ENCODE data around the gene TCL1A.
A peak's percentile ranks its signal among the peaks of the same experiment; 100 is the strongest.
"Not testable (repeated sequence)": the region's sequence is repeated elsewhere in the genome, so short reads cannot be mapped to it uniquely, and the experiment has no call there.

TCL1A gene

GRCh38 chr14:95713596-95714371, at the start of gene TCL1A:
TCL1A (minus strand) TSS chr14:95714125; CDS start chr14:95714066, 59 bp downstream.
- DNase-seq: no peak

- DNase-seq: not testable (repeated sequence)
These were observed 49.1 kb upstream of the TCL1A start for GRCh38 chr14:95763032-95763431.

GRCh38 chr14:95761436-95761835, 47.5 kb upstream of the TCL1A start:
- DNase-seq: no peak

- no peak for DNase-seq
These were observed 46.7 kb upstream of the TCL1A start for GRCh38 chr14:95760596-95760995.

- no peak for DNase-seq
These were observed 46.0 kb upstream of the TCL1A start for GRCh38 chr14:95759941-95760340.

GRCh38 chr14:95758331-95758730, 44.4 kb upstream of the TCL1A start:
- DNase-seq: no peak

- no peak for DNase-seq
These were observed 42.8 kb upstream of the TCL1A start for GRCh38 chr14:95756751-95757150.

GRCh38 chr14:95756127-95756526, 42.2 kb upstream of the TCL1A start:
- DNase-seq: no peak

GRCh38 chr14:95741781-95742180, 27.9 kb upstream of the TCL1A start:
- no peak for DNase-seq

- DNase-seq: peak; percentile 89
These were observed 27.1 kb upstream of the TCL1A start for GRCh38 chr14:95741038-95741490.

GRCh38 chr14:95739356-95739755, 25.4 kb upstream of the TCL1A start:
- DNase-seq: no peak

GRCh38 chr14:95733212-95733611, 19.3 kb upstream of the TCL1A start:
- no peak for DNase-seq

- DNase-seq: no peak
These were observed 16.2 kb upstream of the TCL1A start for GRCh38 chr14:95730126-95730525.

- DNase-seq: not testable (repeated sequence)
These were observed 15.6 kb upstream of the TCL1A start for GRCh38 chr14:95729402-95730028.

GRCh38 chr14:95727056-95727700, 13.3 kb upstream of the TCL1A start:
- peak; percentile 20 for DNase-seq

GRCh38 chr14:95725685-95726336, 11.9 kb upstream of the TCL1A start:
- DNase-seq: no peak

- no peak for DNase-seq
These were observed 8.7 kb upstream of the TCL1A start for GRCh38 chr14:95722525-95723190.

- DNase-seq: no peak
These were observed 1.5 kb downstream of the TCL1A start for GRCh38 chr14:95712398-95712797.

GRCh38 chr14:95711476-95712176, 2.3 kb downstream of the TCL1A start:
- DNase-seq: no peak

GRCh38 chr14:95710106-95710505, 3.8 kb downstream of the TCL1A start:
- DNase-seq: no peak

- no peak for DNase-seq
These were observed 6.6 kb downstream of the TCL1A start for GRCh38 chr14:95707327-95707726.

- no peak for DNase-seq
These were observed 8.4 kb downstream of the TCL1A start for GRCh38 chr14:95705518-95705917.

Measured in NCI-H2107 (cell line).